ENCODE data around the gene ZNF423. TPM values are rescaled to one million over a fixed set of nuclear protein-coding genes. Genes with fewer than 3 reads are reported as not detected.

The ZNF423 gene
- total RNA-seq, 1 donor from 2014 or later, result not detected

DNA sequence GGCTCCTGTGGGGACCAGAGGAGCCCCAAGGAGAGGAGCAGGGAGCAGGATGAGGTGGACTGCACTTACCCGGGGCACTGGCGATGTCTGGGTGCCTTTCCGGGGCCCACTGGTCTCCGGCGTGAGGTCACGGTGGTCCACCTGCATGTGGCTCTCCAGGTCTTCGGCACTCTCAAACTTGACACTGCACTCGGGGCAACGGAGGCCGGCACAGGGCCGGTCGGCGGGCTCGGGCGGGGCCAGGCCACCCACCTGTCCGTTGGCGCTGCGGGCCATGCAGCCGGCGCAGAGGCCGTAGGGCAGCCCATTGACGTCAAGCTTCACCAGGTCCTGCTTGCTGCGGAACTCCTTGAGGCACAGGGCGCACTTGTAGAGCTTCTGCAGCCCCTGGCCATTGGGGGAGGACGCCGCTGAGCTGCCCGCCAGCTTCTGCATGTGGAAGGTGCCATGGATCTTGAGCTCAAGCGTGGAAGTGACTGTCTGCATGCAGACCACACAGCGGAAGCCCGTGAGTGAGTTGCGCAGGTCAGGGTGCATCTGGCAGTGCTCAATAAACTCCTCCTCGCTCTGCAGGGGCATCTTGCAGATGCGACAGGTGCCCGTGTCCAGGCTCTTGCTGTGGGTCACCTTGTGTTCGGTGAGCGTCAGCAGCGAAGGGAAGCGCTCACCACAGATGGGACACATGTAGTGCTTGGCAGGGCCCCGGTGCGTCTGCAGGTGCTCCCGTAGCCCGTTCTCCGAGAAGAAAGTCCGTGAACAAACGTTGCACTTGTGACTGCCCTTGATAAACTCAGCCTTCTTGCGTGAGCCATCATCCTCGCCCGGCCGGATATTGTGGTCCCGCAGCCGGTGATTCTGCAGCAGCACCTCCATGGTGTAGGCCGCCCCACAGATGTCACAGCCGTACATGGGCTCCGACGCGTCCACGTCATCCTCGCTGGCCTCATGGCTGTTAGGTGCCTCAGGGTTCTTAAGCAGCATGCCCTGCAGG is 220.0 kb downstream of the ZNF423 start:
- no peak overlapping the region for H3K4me3 Mint-ChIP-seq
- ATAC-seq (ENCODE audit: low read depth), result no peak
- no peaks in the 10 kb centered on the region for H3K36me3 Mint-ChIP-seq (ENCODE audit: low read depth)

DNA sequence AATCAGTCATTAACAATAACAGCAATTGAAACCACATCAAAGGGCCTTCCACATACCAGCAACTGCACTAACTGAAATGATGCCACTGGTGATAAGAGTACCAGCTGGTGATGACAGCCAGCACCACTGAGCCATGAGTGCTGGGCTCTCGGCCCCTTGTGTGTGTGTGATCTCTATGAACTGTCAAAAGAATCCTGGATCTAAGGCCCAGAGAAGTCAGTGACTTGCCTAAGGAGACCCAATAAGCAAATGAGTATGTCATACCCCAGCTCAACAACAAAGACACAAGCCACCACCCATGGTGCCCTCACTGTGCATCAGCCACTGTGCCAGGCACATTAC is 220.9 kb downstream of the ZNF423 start:
- ChIA-PET CTCF (no interaction called here), POLR2A (no interaction called here)
- intact Hi-C loops (cut with micrococcal nuclease), result no loop called here
- Mint-ChIP-seq H3K9me3 (no peaks in the 10 kb centered on the region), H3K4me1 (no peaks in the 10 kb centered on the region), H3K27me3 (peaks cover 2% of the 10 kb centered on the region), H3K4me3 (no peak overlapping the region), H3K27ac (no peak overlapping the region), H3K36me3 (ENCODE audit: low read depth) (no peaks in the 10 kb centered on the region)
- ATAC-seq (ENCODE audit: low read depth), result no peak
- no peak for DNase-seq
- TF ChIP-seq CTCF (IDR thresholded peaks at IDR 0.05), result no peak

More for the DNA sequence above, 220.0 kb downstream of the ZNF423 start:
- DNase-seq, result no peak
- intact Hi-C loops (cut with micrococcal nuclease), result no loop called here
- H3K27me3 Mint-ChIP-seq, result peaks cover 2% of the 10 kb centered on the region
- ChIA-PET POLR2A (no interaction called here), CTCF (no interaction called here)
- H3K27ac Mint-ChIP-seq, result no peak overlapping the region
- H3K4me1 Mint-ChIP-seq, result no peaks in the 10 kb centered on the region
- no peak for TF ChIP-seq CTCF (IDR thresholded peaks at IDR 0.05)
- no peaks in the 10 kb centered on the region for H3K9me3 Mint-ChIP-seq

- Mint-ChIP-seq H3K9me3 (peaks cover 2% of the 10 kb centered on the region), H3K27me3 (peaks cover 1% of the 10 kb centered on the region), H3K4me3 (no peak overlapping the region), H3K4me1 (no peaks in the 10 kb centered on the region), H3K27ac (no peak overlapping the region), H3K36me3 (ENCODE audit: low read depth) (no peaks in the 10 kb centered on the region)
- no peak for TF ChIP-seq CTCF (IDR thresholded peaks at IDR 0.05)
- ChIA-PET CTCF (no interaction called here), POLR2A (no interaction called here)
- DNase-seq (no peak), ATAC-seq (ENCODE audit: low read depth) (no peak)
- intact Hi-C loops (cut with micrococcal nuclease), result no loop called here
Measured at GRCh38 chr16:49634235-49635008, 221.5 kb downstream of the ZNF423 start.

- H3K27me3 Mint-ChIP-seq, result no peaks in the 10 kb centered on the region
- no peak for ATAC-seq (ENCODE audit: low read depth)
- intact Hi-C loops (cut with micrococcal nuclease), result no loop called here
- H3K4me3 Mint-ChIP-seq, result no peak overlapping the region
- peaks cover 2% of the 10 kb centered on the region for H3K9me3 Mint-ChIP-seq
- H3K36me3 Mint-ChIP-seq (ENCODE audit: low read depth), result no peaks in the 10 kb centered on the region
- POLR2A ChIA-PET, result no interaction called here
- H3K4me1 Mint-ChIP-seq, result no peaks in the 10 kb centered on the region
- H3K27ac Mint-ChIP-seq, result no peak overlapping the region
- no peak for TF ChIP-seq CTCF (IDR thresholded peaks at IDR 0.05)
- CTCF ChIA-PET, result no interaction called here
- DNase-seq, result no peak
Measured at GRCh38 chr16:49632795-49633184, 223.1 kb downstream of the ZNF423 start.

GRCh38 chr16:49632086-49632794 is 223.7 kb downstream of the ZNF423 start:
- intact Hi-C loops (cut with micrococcal nuclease), result no loop called here
- no peaks in the 10 kb centered on the region for H3K27me3 Mint-ChIP-seq
- H3K4me3 Mint-ChIP-seq, result no peak overlapping the region
- no peak for ATAC-seq (ENCODE audit: low read depth)
- ChIA-PET POLR2A (no interaction called here), CTCF (no interaction called here)
- no peaks in the 10 kb centered on the region for H3K4me1 Mint-ChIP-seq
- H3K27ac Mint-ChIP-seq, result no peak overlapping the region
- no peaks in the 10 kb centered on the region for H3K36me3 Mint-ChIP-seq (ENCODE audit: low read depth)
- H3K9me3 Mint-ChIP-seq, result peaks cover 2% of the 10 kb centered on the region
- TF ChIP-seq CTCF (IDR thresholded peaks at IDR 0.05), result no peak
- no peak for DNase-seq

Measured in activated B cell treated with CpG ODN at 0.5 μM for 24 hours (primary cell).